ENCODE data around the gene ACTG1.
A peak's percentile ranks its signal among the peaks of the same experiment; 100 is the strongest.

- no peak for TF ChIP-seq CTCF (IDR thresholded peaks at IDR 0.05)
- peak in 1 of 2 donors; percentile 2 for TF ChIP-seq EP300 (IDR thresholded peaks at IDR 0.05)
Observed at GRCh38 chr17:81513372-81513752, 763 bp upstream of the ACTG1 start.
